GM12875 (cell line): ENCODE measurements around the gene CEP76.

Source experiments
- H3K4me3 ChIP-seq: one replicate; pipeline ENCODE4 v1.5.1; 2011; ENCODE audit warnings: low read depth, low read length, control low read depth
- TF ChIP-seq, protein P1 (sequence below): IDR thresholded peaks from 2 replicates; pipeline ENCODE4 v1.5.1; 2011; ENCODE audit warnings: low read depth, mild to moderate bottlenecking, control low read depth, inconsistent platforms, low read length, moderate library complexity, borderline replicate concordance; ENCODE audit not compliant: insufficient read depth

CEP76 gene

DNA sequence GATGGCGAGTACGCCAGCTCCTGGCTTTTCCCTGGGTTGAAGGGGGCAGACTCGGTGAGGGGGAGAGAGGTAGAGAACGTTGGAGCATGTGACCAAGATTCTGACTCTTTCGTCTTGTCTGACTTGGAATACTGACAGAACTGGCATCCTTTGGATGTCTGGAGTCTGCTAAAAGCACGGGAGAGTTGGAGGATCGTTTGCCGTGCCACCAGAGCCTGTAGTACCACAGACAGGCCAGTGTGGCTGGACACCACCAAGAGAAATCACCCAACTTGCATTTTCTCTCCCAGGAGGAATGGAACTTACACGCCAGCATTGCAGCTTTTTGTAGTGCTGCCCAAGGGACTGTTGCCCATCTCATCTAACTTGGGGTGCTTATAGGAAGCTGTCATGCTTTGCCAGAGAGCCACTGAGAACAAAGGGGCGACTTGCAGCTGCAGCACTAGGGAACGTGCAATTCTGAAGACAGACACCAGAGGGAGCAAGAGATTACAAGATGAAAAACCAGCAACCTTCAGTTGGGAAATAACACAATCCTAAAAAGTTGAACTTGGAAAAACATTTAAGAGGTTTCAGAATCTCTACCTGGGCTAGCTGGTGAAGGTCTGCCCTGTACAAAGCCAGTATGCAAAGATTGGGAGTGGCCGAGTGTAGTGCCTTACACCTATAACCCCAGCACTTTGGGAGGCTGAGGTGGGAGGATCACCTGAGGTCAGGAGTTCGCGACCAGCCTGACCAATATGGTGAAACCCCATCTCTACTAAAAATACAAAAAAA lies 24.4 kb upstream of the CEP76 start:
- TF ChIP-seq, protein P1, sequence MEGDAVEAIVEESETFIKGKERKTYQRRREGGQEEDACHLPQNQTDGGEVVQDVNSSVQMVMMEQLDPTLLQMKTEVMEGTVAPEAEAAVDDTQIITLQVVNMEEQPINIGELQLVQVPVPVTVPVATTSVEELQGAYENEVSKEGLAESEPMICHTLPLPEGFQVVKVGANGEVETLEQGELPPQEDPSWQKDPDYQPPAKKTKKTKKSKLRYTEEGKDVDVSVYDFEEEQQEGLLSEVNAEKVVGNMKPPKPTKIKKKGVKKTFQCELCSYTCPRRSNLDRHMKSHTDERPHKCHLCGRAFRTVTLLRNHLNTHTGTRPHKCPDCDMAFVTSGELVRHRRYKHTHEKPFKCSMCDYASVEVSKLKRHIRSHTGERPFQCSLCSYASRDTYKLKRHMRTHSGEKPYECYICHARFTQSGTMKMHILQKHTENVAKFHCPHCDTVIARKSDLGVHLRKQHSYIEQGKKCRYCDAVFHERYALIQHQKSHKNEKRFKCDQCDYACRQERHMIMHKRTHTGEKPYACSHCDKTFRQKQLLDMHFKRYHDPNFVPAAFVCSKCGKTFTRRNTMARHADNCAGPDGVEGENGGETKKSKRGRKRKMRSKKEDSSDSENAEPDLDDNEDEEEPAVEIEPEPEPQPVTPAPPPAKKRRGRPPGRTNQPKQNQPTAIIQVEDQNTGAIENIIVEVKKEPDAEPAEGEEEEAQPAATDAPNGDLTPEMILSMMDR = peak; percentile 77

DNA sequence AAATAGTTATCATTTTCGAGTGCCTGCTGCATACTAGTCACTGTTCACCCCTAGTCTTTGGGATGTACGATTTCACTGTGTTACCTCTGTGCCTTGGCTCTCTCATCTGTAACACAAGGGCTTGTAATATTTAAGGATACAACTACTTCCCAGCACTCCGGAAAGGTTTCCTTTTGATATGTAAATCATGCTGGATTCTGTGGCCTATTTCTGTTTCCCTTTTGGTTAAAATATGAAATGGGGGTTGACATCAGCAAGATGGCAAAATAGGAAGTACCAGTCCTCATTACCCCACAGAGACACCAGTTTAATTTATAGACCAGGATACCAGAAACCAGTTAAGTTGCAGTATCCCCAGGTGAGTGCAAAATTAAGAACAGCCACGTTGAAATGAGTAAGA lies 23.8 kb upstream of the CEP76 start:
- TF ChIP-seq, protein P1 = no peak
- no peak overlapping the region for H3K4me3 ChIP-seq

More for the DNA sequence above, 24.4 kb upstream of the CEP76 start:
- no peak overlapping the region for H3K4me3 ChIP-seq

DNA sequence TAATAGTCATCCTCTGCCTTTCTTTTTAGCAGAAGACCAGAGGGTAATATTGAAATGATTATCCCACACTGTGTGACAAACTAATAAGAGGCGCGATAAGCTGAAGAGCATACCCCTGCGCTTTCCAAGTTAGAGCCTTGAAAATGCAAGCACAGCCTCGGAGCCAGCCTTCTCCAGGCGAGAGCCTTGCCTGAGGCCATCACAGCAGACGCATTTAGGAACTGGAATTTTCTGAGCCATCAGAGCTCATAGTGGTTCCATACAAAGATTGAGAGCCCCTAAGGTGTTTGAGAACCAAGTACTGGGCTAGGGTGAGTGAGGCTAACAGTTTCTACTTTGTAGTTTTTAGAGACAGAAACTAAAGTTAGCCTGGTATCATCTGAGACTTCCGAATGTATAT lies 20.2 kb upstream of the CEP76 start:
- TF ChIP-seq, protein P1 = no peak
- H3K4me3 ChIP-seq = no peak overlapping the region

GRCh38 chr18:12721495-12722275 lies 19.2 kb upstream of the CEP76 start:
- TF ChIP-seq, protein P1 = no peak
- no peak overlapping the region for H3K4me3 ChIP-seq

DNA sequence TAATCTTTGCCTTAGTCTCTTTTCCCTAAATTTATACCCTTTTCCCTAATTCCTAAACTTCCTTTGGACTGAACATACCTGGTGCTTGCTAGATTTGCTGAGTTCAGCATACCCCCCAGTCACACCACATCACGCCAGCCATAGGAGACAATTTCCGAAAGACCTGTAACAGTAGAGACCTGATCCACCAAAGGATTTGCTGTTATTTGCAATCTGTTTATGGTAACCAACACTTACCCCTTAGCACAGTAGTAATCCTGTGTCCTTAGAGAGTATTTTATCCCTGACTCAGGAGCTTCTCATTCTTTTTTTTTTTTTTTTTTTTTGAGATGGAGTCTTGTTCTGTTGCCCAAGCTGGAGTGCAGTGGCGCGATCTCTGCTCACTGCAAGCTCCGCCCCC lies 8.9 kb upstream of the CEP76 start:
- TF ChIP-seq, protein P1 = no peak
- H3K4me3 ChIP-seq = no peak overlapping the region

DNA sequence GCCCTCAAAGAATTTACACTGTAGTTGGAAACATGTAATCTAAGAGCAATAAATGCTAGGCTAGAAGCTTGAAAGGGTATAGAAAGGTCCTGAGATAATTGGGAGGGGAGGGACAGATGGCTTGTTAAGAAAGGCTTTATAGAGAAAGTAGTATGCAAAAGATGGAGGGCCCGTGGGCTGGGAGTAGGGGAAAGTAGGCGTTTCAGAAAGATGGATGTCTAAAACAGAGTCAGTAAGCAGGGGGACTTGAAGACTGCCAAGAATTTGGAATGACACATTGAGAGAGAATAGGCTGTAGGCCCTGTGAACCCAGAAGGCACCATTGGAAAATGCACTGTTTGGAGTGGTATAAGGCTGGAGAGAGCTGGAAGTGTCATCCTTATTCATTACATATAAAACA lies 1.1 kb upstream of the CEP76 start:
- H3K4me3 ChIP-seq = peak overlapping the region; percentile 98
- TF ChIP-seq, protein P1 = no peak
